Ishikawa (cell line): Measurements from ENCODE around the gene MBNL1.

Source experiments
- CEBPB ChIP-seq: IDR thresholded peaks from 2 replicates; pipeline ENCODE4 v1.6.1; 2012
- CREB1 ChIP-seq: IDR thresholded peaks from 2 replicates; pipeline ENCODE4 v1.6.1; 2012; ENCODE audit warnings: low read depth
- EGR1 ChIP-seq: IDR thresholded peaks from 2 replicates; pipeline ENCODE4 v1.6.1; 2012
- EP300 ChIP-seq: IDR thresholded peaks from 2 replicates; pipeline ENCODE4 v1.6.1; 2012; ENCODE audit warnings: borderline replicate concordance
- FOXM1 ChIP-seq: IDR thresholded peaks from 2 replicates; pipeline ENCODE4 v1.6.1; 2012; ENCODE audit warnings: low read depth, borderline replicate concordance
- MAX ChIP-seq: IDR thresholded peaks from 2 replicates; pipeline ENCODE4 v1.6.1; 2012
- NFIC ChIP-seq: IDR thresholded peaks from 2 replicates; pipeline ENCODE4 v1.6.1; 2012
- RAD21 ChIP-seq: IDR thresholded peaks from 2 replicates; pipeline ENCODE4 v1.6.1; 2012; ENCODE audit warnings: low read depth
- REST ChIP-seq: IDR thresholded peaks from 2 replicates; pipeline ENCODE4 v1.6.1; 2012; ENCODE audit warnings: low read depth, mild to moderate bottlenecking
- TAF1 ChIP-seq: IDR thresholded peaks from 2 replicates; pipeline ENCODE4 v1.6.1; 2012; ENCODE audit warnings: low read depth, mild to moderate bottlenecking
- TCF12 ChIP-seq: IDR thresholded peaks from 2 replicates; pipeline ENCODE4 v1.6.1; 2012; ENCODE audit warnings: low read depth
- TEAD4 ChIP-seq: IDR thresholded peaks from 2 replicates; pipeline ENCODE4 v1.6.1; 2012
- USF1 ChIP-seq: IDR thresholded peaks from 2 replicates; pipeline ENCODE4 v1.6.1; 2012
- YY1 ChIP-seq: IDR thresholded peaks from 2 replicates; pipeline ENCODE4 v1.6.1; 2012; ENCODE audit warnings: low read depth
- ZBTB7A ChIP-seq: IDR thresholded peaks from 2 replicates; pipeline ENCODE4 v1.6.1; 2012; ENCODE audit warnings: low read depth

Gene MBNL1

GRCh38 chr3:152416808-152417580 is 148.3 kb downstream of the MBNL1 start:
- no peak for TF ChIP-seq YY1
- no peak for TF ChIP-seq FOXM1
- TF ChIP-seq EGR1 = no peak
- TF ChIP-seq REST = no peak
- TF ChIP-seq EP300 = no peak
- TF ChIP-seq TEAD4 = no peak
- TF ChIP-seq MAX = no peak
- TF ChIP-seq ZBTB7A = no peak
- no peak for TF ChIP-seq TAF1
- TF ChIP-seq RAD21 = no peak
- TF ChIP-seq USF1 = no peak
- no peak for TF ChIP-seq NFIC
- TF ChIP-seq TCF12 = no peak
- no peak for TF ChIP-seq CREB1
- no peak for TF ChIP-seq CEBPB

GRCh38 chr3:152419748-152420147 is 151.0 kb downstream of the MBNL1 start:
- no peak for TF ChIP-seq EP300
- TF ChIP-seq YY1 = no peak
- TF ChIP-seq MAX = no peak
- TF ChIP-seq RAD21 = no peak
- no peak for TF ChIP-seq TCF12
- TF ChIP-seq FOXM1 = no peak
- no peak for TF ChIP-seq TAF1
- no peak for TF ChIP-seq CEBPB
- TF ChIP-seq CREB1 = no peak
- no peak for TF ChIP-seq EGR1
- TF ChIP-seq ZBTB7A = no peak
- TF ChIP-seq USF1 = no peak
- TF ChIP-seq TEAD4 = no peak
- no peak for TF ChIP-seq REST
- TF ChIP-seq NFIC = no peak

- TF ChIP-seq TEAD4 = no peak
- TF ChIP-seq MAX = no peak
- no peak for TF ChIP-seq USF1
- no peak for TF ChIP-seq CREB1
- no peak for TF ChIP-seq REST
- no peak for TF ChIP-seq NFIC
- no peak for TF ChIP-seq EP300
- no peak for TF ChIP-seq EGR1
- TF ChIP-seq FOXM1 = no peak
- TF ChIP-seq TCF12 = no peak
- TF ChIP-seq YY1 = no peak
- no peak for TF ChIP-seq TAF1
- no peak for TF ChIP-seq RAD21
- no peak for TF ChIP-seq ZBTB7A
- TF ChIP-seq CEBPB = no peak
Observed at GRCh38 chr3:152421162-152421561, 152.4 kb downstream of the MBNL1 start.
